Neural progenitor cell (in vitro differentiated cells): ENCODE measurements around the gene NTN4. TPM values are rescaled to one million over a fixed set of nuclear protein-coding genes. Genes with fewer than 3 reads are reported as not detected.

Source experiments
- DNase-seq: peaks from one replicate; pipeline ENCODE4 v3.0.0-alpha.2; 2016; ENCODE audit warnings: low spot score
- H2AFZ ChIP-seq: fragments of 200-600 bp; sonication (generic); replicated peaks from 2 replicates; pipeline ENCODE4 v1.6.1; 2016; ENCODE audit warnings: antibody characterized with exemption
- H3F3A ChIP-seq: fragments of 200-600 bp; sonication (generic); 2 replicates; pipeline ENCODE4 v1.6.1; 2016; ENCODE audit warnings: antibody characterized with exemption, low read depth
- H3K27ac ChIP-seq: fragments of 200-600 bp; sonication (generic); 2 replicates; pipeline ENCODE4 v1.5.1; 2016; ENCODE audit warnings: mild to moderate bottlenecking
- H3K27me3 ChIP-seq: fragments of 200-600 bp; sonication (generic); 2 replicates; pipeline ENCODE4 v1.6.1; 2016; ENCODE audit warnings: mild to moderate bottlenecking, moderate library complexity
- H3K36me3 ChIP-seq: fragments of 200-600 bp; sonication (generic); 2 replicates; pipeline ENCODE4 v1.5.1; 2016
- H3K4me1 ChIP-seq: fragments of 200-600 bp; sonication (generic); 2 replicates; pipeline ENCODE4 v1.6.1; 2016; ENCODE audit warnings: mixed run types
- H3K4me2 ChIP-seq: fragments of 200-600 bp; sonication (generic); 2 replicates; pipeline ENCODE4 v1.6.1; 2016
- H3K4me3 ChIP-seq: fragments of 200-600 bp; sonication (generic); 2 replicates; pipeline ENCODE4 v1.5.1; 2016
- H3K79me2 ChIP-seq: fragments of 200-600 bp; sonication (generic); 2 replicates; pipeline ENCODE4 v1.6.1; 2016; ENCODE audit warnings: low read depth
- H3K9ac ChIP-seq: fragments of 200-600 bp; sonication (generic); 2 replicates; pipeline ENCODE4 v1.6.1; 2016
- H3K9me3 ChIP-seq: fragments of 200-600 bp; sonication (generic); 2 replicates; pipeline ENCODE4 v1.5.1; 2016; ENCODE audit warnings: low read depth
- H4K20me1 ChIP-seq: fragments of 200-600 bp; sonication (generic); 2 replicates; pipeline ENCODE4 v1.6.1; 2016; ENCODE audit warnings: low read depth
- H3K27ac Mint-ChIP-seq: 3 replicates; pipeline ENCODE4 v1.8.0; 2021; ENCODE audit warnings: mixed read lengths
- H3K27me3 Mint-ChIP-seq: 2 replicates; pipeline ENCODE4 v1.8.0; 2022; ENCODE audit warnings: low read depth, mild to moderate bottlenecking, inconsistent platforms, moderate library complexity, mixed read lengths; ENCODE audit not compliant: insufficient read depth
- H3K36me3 Mint-ChIP-seq: 3 replicates; pipeline ENCODE4 v1.8.0; 2021; ENCODE audit warnings: mixed read lengths
- H3K4me1 Mint-ChIP-seq: 3 replicates; pipeline ENCODE4 v1.8.0; 2021; ENCODE audit warnings: mixed read lengths
- H3K4me3 Mint-ChIP-seq: 3 replicates; pipeline ENCODE4 v1.8.0; 2021; ENCODE audit warnings: mild to moderate bottlenecking, moderate library complexity, mixed read lengths
- H3K9me3 Mint-ChIP-seq: 3 replicates; pipeline ENCODE4 v1.8.0; 2020; ENCODE audit warnings: mixed read lengths
- EZH2 ChIP-seq: fragments of 200-600 bp; sonication (generic); IDR thresholded peaks from 2 replicates; pipeline ENCODE4 v1.6.1; 2017; ENCODE audit warnings: antibody characterized with exemption, mild to moderate bottlenecking, moderate library complexity
- EZH2phosphoT487 ChIP-seq: fragments of 200-600 bp; sonication (generic); IDR thresholded peaks from 2 replicates; pipeline ENCODE4 v1.6.1; 2017; ENCODE audit warnings: antibody characterized with exemption
- total RNA-seq: library from RNA; depleted of rRNA; stranded (reverse); fragments of >200 nt; gene quantifications from 2 replicates; pipeline ENCODE4 v1.2.3, GENCODE V29; 2015; ENCODE audit warnings: low replicate concordance
- TF ChIP-seq, protein P1 (sequence below): fragments of 200-600 bp; sonication (generic); IDR thresholded peaks from 2 replicates; pipeline ENCODE4 v1.5.1; 2017; ENCODE audit warnings: antibody characterized with exemption, mild to moderate bottlenecking

Gene NTN4
- total RNA-seq, 1 donor from 2014 or later, result 2.3 TPM

DNA sequence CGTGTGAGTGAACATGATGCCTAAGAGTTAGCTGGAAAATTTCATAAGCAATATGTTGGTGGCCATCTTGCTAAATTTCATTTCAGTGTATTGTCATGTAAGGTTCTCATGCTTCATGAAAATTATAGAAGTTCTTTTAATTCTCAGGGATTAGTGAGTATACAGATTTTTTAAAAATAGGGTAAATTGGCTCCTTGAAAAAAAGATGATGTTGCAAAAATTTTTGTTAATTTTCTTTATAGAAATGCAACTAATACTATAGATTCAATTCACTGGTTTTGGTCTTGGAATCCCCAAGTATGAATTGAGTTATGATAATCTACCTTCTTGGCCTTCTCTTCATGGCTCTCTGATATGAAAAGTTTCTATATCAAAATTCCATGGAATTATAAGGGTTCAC is 75.4 kb downstream of the NTN4 start:
- Histone ChIP-seq H4K20me1 (no peaks in the 10 kb centered on the region), H3K27ac (no peak overlapping the region), H3K4me3 (no peak overlapping the region), H3K9me3 (no peaks in the 10 kb centered on the region), H3K27me3 (no peaks in the 10 kb centered on the region), H3K79me2 (no peaks in the 10 kb centered on the region), H3K4me1 (no peaks in the 10 kb centered on the region), H3K36me3 (no peaks in the 10 kb centered on the region), H3F3A (no peaks in the 10 kb centered on the region), H3K4me2 (no peak overlapping the region), H2AFZ (no peak overlapping the region), H3K9ac (no peak overlapping the region)
- no peaks in the 10 kb centered on the region for H3K9me3 Mint-ChIP-seq
- DNase-seq, result no peak
- no peak overlapping the region for H3K4me3 Mint-ChIP-seq
- H3K4me1 Mint-ChIP-seq, result no peaks in the 10 kb centered on the region
- no peaks in the 10 kb centered on the region for H3K27me3 Mint-ChIP-seq
- H3K27ac Mint-ChIP-seq, result no peak overlapping the region
- H3K36me3 Mint-ChIP-seq, result no peaks in the 10 kb centered on the region
- TF ChIP-seq EZH2phosphoT487, result no peak
- TF ChIP-seq, protein P1, sequence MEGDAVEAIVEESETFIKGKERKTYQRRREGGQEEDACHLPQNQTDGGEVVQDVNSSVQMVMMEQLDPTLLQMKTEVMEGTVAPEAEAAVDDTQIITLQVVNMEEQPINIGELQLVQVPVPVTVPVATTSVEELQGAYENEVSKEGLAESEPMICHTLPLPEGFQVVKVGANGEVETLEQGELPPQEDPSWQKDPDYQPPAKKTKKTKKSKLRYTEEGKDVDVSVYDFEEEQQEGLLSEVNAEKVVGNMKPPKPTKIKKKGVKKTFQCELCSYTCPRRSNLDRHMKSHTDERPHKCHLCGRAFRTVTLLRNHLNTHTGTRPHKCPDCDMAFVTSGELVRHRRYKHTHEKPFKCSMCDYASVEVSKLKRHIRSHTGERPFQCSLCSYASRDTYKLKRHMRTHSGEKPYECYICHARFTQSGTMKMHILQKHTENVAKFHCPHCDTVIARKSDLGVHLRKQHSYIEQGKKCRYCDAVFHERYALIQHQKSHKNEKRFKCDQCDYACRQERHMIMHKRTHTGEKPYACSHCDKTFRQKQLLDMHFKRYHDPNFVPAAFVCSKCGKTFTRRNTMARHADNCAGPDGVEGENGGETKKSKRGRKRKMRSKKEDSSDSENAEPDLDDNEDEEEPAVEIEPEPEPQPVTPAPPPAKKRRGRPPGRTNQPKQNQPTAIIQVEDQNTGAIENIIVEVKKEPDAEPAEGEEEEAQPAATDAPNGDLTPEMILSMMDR, result no peak
- no peak for TF ChIP-seq EZH2

DNA sequence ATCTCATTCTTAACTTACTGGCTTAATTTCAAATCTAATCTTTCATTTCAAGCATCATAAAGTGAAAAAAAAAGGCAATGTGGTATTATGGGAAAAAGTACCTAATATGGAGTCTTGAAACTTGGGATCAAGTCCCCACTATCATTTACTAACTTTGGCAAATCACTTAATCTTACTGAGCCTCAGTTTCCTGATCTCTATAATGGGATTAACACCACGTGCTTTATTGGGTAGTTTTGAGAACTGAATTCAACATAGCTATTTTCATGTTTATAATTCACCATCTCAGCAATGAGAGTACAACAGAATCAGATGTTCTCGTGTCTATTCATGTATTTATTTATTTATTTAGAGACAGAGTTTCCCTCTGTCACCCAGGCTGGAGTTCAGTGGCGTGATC is 78.3 kb downstream of the NTN4 start:
- Histone ChIP-seq H3K9ac (no peak overlapping the region), H4K20me1 (no peaks in the 10 kb centered on the region), H3K4me3 (no peak overlapping the region), H3F3A (no peaks in the 10 kb centered on the region), H3K4me2 (no peak overlapping the region), H2AFZ (no peak overlapping the region), H3K27me3 (no peaks in the 10 kb centered on the region), H3K79me2 (no peaks in the 10 kb centered on the region), H3K4me1 (no peaks in the 10 kb centered on the region), H3K36me3 (no peaks in the 10 kb centered on the region), H3K9me3 (no peaks in the 10 kb centered on the region), H3K27ac (no peak overlapping the region)
- H3K27ac Mint-ChIP-seq, result no peak overlapping the region
- DNase-seq, result no peak
- no peak overlapping the region for H3K4me3 Mint-ChIP-seq
- TF ChIP-seq EZH2, result no peak
- no peak for TF ChIP-seq EZH2phosphoT487
- TF ChIP-seq, protein P1, result no peak
- H3K9me3 Mint-ChIP-seq, result no peaks in the 10 kb centered on the region
- H3K4me1 Mint-ChIP-seq, result no peaks in the 10 kb centered on the region
- H3K27me3 Mint-ChIP-seq, result no peaks in the 10 kb centered on the region
- no peaks in the 10 kb centered on the region for H3K36me3 Mint-ChIP-seq

DNA sequence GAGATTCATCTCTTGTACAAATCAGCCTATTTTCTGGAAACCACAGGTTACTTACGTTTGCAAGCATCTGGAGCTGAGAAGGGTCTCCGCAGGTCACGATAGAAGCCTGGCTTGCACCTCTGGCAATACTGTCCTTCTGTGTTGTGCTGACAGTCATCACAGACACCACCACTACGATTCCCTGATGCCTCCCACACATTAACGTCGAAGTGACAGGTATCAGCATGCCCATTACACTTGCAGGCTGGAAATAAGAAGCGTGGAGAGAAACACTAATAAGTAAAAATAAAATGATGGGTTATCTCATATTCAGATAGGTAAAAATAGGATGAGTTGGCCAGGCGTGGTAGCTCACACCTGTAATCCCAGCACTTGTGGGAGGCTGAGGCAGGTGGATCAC is 80.2 kb downstream of the NTN4 start:
- no peaks in the 10 kb centered on the region for H3K36me3 Mint-ChIP-seq
- Histone ChIP-seq H3K79me2 (no peaks in the 10 kb centered on the region), H3K9ac (no peak overlapping the region), H4K20me1 (no peaks in the 10 kb centered on the region), H3K27me3 (no peaks in the 10 kb centered on the region), H3K27ac (no peak overlapping the region), H2AFZ (no peak overlapping the region), H3K9me3 (no peaks in the 10 kb centered on the region), H3K4me3 (no peak overlapping the region), H3K4me1 (no peaks in the 10 kb centered on the region), H3K4me2 (no peak overlapping the region), H3F3A (no peaks in the 10 kb centered on the region), H3K36me3 (no peaks in the 10 kb centered on the region)
- H3K27ac Mint-ChIP-seq, result no peak overlapping the region
- H3K4me3 Mint-ChIP-seq, result no peak overlapping the region
- DNase-seq, result no peak
- H3K9me3 Mint-ChIP-seq, result no peaks in the 10 kb centered on the region
- H3K4me1 Mint-ChIP-seq, result no peaks in the 10 kb centered on the region
- H3K27me3 Mint-ChIP-seq, result no peaks in the 10 kb centered on the region
- TF ChIP-seq, protein P1, result no peak
- no peak for TF ChIP-seq EZH2
- TF ChIP-seq EZH2phosphoT487, result no peak
